OCI-LY3 (cell line): ENCODE data around the gene GPRC5D.

Source experiments
- H2AFZ ChIP-seq: fragments of 200-600, 300-600 bp; shearing (Covaris generic); 2 replicates; pipeline ENCODE4 v1.6.0; 2014; ENCODE audit warnings: antibody characterized with exemption, low read depth, low read length
- H3K27ac ChIP-seq: fragments of 200-600, 300-600 bp; sonication (generic); 2 replicates; pipeline ENCODE4 v1.5.1; 2014; ENCODE audit warnings: mild to moderate bottlenecking, low read length, moderate library complexity, mixed read lengths
- H3K27me3 ChIP-seq: fragments of 200-600, 300-600 bp; sonication (generic); 2 replicates; pipeline ENCODE4 v1.6.1; 2014; ENCODE audit warnings: low read depth, low read length, mixed read lengths
- H3K36me3 ChIP-seq: fragments of 200-600, 300-600 bp; sonication (generic); replicated peaks from 2 replicates; pipeline ENCODE3; 2014; ENCODE audit warnings: low read depth, low read length, mixed read lengths
- H3K4me1 ChIP-seq: fragments of 300-600, 200-600 bp; sonication (generic); 2 replicates; pipeline ENCODE4 v1.6.1; 2014; ENCODE audit warnings: low read length, mixed read lengths
- H3K4me2 ChIP-seq: fragments of 200-600, 300-600 bp; sonication (generic); 2 replicates; pipeline ENCODE4 v1.6.1; 2014; ENCODE audit warnings: low read length, mixed read lengths
- H3K4me3 ChIP-seq: fragments of 300-600, 200-600 bp; sonication (generic); 2 replicates; pipeline ENCODE4 v1.5.1; 2014; ENCODE audit warnings: antibody characterized with exemption, mild to moderate bottlenecking, low read length, moderate library complexity
- H3K79me2 ChIP-seq: fragments of 300-600, 200-600 bp; shearing (Covaris generic); 2 replicates; pipeline ENCODE4 v1.6.1; 2014; ENCODE audit warnings: mild to moderate bottlenecking, low read length, mixed read lengths
- H3K9ac ChIP-seq: fragments of 300-600, 200-600 bp; shearing (Covaris generic); 2 replicates; pipeline ENCODE4 v1.6.0; 2014; ENCODE audit warnings: mild to moderate bottlenecking, low read length, moderate library complexity
- H3K9me3 ChIP-seq: fragments of 200-600, 300-600 bp; shearing (Covaris generic); 2 replicates; pipeline ENCODE4 v1.6.1; 2014; ENCODE audit warnings: low read length, mixed read lengths; ENCODE audit not compliant: insufficient read depth
- H4K20me1 ChIP-seq: fragments of 200-600, 300-600 bp; sonication (generic); 2 replicates; pipeline ENCODE4 v1.6.1; 2016; ENCODE audit warnings: low read length, mixed read lengths; ENCODE audit not compliant: insufficient read depth
- EZH2phosphoT487 ChIP-seq: fragments of 200-600 bp; shearing (Covaris generic); IDR thresholded peaks from 2 replicates; pipeline ENCODE4 v1.6.1; 2018; ENCODE audit warnings: antibody characterized with exemption, mixed run types, low read depth
- TF ChIP-seq, protein P1 (sequence below): fragments of 200-600, 300-600 bp; sonication (generic); IDR thresholded peaks from 2 replicates; pipeline ENCODE4 v1.5.1; 2014; ENCODE audit warnings: antibody characterized with exemption, low read length, low read depth

GPRC5D gene

GRCh38 chr12:12919666-12920435 is 32.1 kb downstream of the GPRC5D start:
- no peak overlapping the region for H3K4me2 ChIP-seq
- no peak overlapping the region for H2AFZ ChIP-seq
- H3K4me3 ChIP-seq = no peak overlapping the region
- H3K27ac ChIP-seq = no peak overlapping the region
- TF ChIP-seq, protein P1, sequence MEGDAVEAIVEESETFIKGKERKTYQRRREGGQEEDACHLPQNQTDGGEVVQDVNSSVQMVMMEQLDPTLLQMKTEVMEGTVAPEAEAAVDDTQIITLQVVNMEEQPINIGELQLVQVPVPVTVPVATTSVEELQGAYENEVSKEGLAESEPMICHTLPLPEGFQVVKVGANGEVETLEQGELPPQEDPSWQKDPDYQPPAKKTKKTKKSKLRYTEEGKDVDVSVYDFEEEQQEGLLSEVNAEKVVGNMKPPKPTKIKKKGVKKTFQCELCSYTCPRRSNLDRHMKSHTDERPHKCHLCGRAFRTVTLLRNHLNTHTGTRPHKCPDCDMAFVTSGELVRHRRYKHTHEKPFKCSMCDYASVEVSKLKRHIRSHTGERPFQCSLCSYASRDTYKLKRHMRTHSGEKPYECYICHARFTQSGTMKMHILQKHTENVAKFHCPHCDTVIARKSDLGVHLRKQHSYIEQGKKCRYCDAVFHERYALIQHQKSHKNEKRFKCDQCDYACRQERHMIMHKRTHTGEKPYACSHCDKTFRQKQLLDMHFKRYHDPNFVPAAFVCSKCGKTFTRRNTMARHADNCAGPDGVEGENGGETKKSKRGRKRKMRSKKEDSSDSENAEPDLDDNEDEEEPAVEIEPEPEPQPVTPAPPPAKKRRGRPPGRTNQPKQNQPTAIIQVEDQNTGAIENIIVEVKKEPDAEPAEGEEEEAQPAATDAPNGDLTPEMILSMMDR = no peak
- TF ChIP-seq EZH2phosphoT487 = no peak
- H3K79me2 ChIP-seq = no peaks in the 10 kb centered on the region
- peaks cover 3% of the 10 kb centered on the region; the same call in 1 of the 2 replicates for H3K4me1 ChIP-seq
- no peaks in the 10 kb centered on the region for H3K9me3 ChIP-seq
- H3K36me3 ChIP-seq = no peaks in the 10 kb centered on the region
- no peak overlapping the region for H3K9ac ChIP-seq
- H4K20me1 ChIP-seq = no peaks in the 10 kb centered on the region
- peaks cover 31% of the 10 kb centered on the region for H3K27me3 ChIP-seq

- no peaks in the 10 kb centered on the region for H3K9me3 ChIP-seq
- TF ChIP-seq, protein P1 = no peak
- no peak for TF ChIP-seq EZH2phosphoT487
- no peaks in the 10 kb centered on the region for H3K79me2 ChIP-seq
- no peak overlapping the region for H3K9ac ChIP-seq
- peaks cover 3% of the 10 kb centered on the region; the same call in 1 of the 2 replicates for H3K4me1 ChIP-seq
- no peak overlapping the region for H2AFZ ChIP-seq
- no peaks in the 10 kb centered on the region for H3K36me3 ChIP-seq
- H4K20me1 ChIP-seq = no peaks in the 10 kb centered on the region
- H3K27ac ChIP-seq = no peak overlapping the region
- H3K4me3 ChIP-seq = no peak overlapping the region
- peaks cover 31% of the 10 kb centered on the region for H3K27me3 ChIP-seq
- H3K4me2 ChIP-seq = no peak overlapping the region
Measured at GRCh38 chr12:12918781-12919389, 33.1 kb downstream of the GPRC5D start.

DNA sequence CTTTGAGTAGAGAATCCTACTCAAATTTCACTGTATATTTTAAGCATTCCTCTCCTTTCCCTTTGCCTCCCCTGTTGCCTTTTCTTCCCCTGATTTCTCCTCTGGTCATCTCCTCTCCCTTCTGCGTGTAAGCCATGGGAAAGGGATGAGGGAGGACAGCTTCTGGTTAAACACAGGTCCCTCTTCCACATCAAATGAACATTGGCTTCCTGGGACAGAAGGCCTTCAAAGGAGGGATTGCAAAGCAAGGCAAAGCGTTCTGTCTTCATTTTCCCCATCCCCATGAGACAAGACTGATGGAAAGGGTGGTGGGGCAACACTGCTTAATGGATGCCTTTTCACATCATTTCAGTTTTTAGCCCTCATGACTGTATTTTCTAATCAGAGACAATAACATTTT is 34.5 kb downstream of the GPRC5D start:
- Histone ChIP-seq H3K4me1 (peaks cover 3% of the 10 kb centered on the region; the same call in 1 of the 2 replicates), H3K4me3 (no peak overlapping the region), H4K20me1 (no peaks in the 10 kb centered on the region), H3K27me3 (peaks cover 43% of the 10 kb centered on the region), H3K9ac (no peak overlapping the region), H3K9me3 (no peaks in the 10 kb centered on the region), H3K36me3 (no peaks in the 10 kb centered on the region), H3K79me2 (no peaks in the 10 kb centered on the region), H3K27ac (no peak overlapping the region), H3K4me2 (no peak overlapping the region), H2AFZ (no peak overlapping the region)
- TF ChIP-seq, protein P1 = no peak
- no peak for TF ChIP-seq EZH2phosphoT487

GRCh38 chr12:12916135-12916944 is 35.6 kb downstream of the GPRC5D start:
- Histone ChIP-seq H4K20me1 (no peaks in the 10 kb centered on the region), H3K27ac (no peak overlapping the region), H3K4me3 (no peak overlapping the region), H3K4me1 (peaks cover 3% of the 10 kb centered on the region; the same call in 1 of the 2 replicates), H2AFZ (no peak overlapping the region), H3K36me3 (no peaks in the 10 kb centered on the region), H3K9me3 (no peaks in the 10 kb centered on the region), H3K79me2 (no peaks in the 10 kb centered on the region), H3K4me2 (peak overlapping the region; percentile 32), H3K27me3 (peaks cover 43% of the 10 kb centered on the region), H3K9ac (no peak overlapping the region)
- TF ChIP-seq EZH2phosphoT487 = no peak
- TF ChIP-seq, protein P1 = peak; percentile 94
